Nephron progenitor cell (in vitro differentiated cells): ENCODE data around the gene CALHM2.

Experiments used
- DNase-seq: peaks from one replicate; pipeline ENCODE4 v3.0.0; 2021
- H3K27ac Mint-ChIP-seq: 2 replicates; pipeline ENCODE4 v1.8.0; 2021; ENCODE audit warnings: mild to moderate bottlenecking, moderate library complexity, mixed read lengths
- H3K27me3 Mint-ChIP-seq: 2 replicates; pipeline ENCODE4 v1.8.0; 2021; ENCODE audit warnings: mild to moderate bottlenecking, low read depth, mixed read lengths; ENCODE audit not compliant: poor library complexity
- H3K36me3 Mint-ChIP-seq: 2 replicates; pipeline ENCODE4 v1.8.0; 2021; ENCODE audit warnings: low read depth, mixed read lengths
- H3K4me1 Mint-ChIP-seq: 2 replicates; pipeline ENCODE4 v1.8.0; 2021; ENCODE audit warnings: mixed read lengths
- H3K4me3 Mint-ChIP-seq: 2 replicates; pipeline ENCODE4 v1.8.0; 2021; ENCODE audit warnings: mild to moderate bottlenecking, moderate library complexity, mixed read lengths
- H3K9me3 Mint-ChIP-seq: 2 replicates; pipeline ENCODE4 v1.8.0; 2021; ENCODE audit warnings: mild to moderate bottlenecking, moderate library complexity, mixed read lengths
- CTCF ChIP-seq: fragments of 200-600 bp; sonication (generic); IDR thresholded peaks from 2 replicates; pipeline ENCODE4 v1.5.0; 2021; ENCODE audit warnings: antibody characterized with exemption

CALHM2 gene

GRCh38 chr10:103472005-103472404 lies 19.8 kb upstream of the CALHM2 start:
- TF ChIP-seq CTCF, result no peak
- Mint-ChIP-seq H3K4me1 (peaks cover 22% of the 10 kb centered on the region), H3K27ac (peak overlapping the region; percentile 55), H3K4me3 (peak overlapping the region; percentile 24), H3K36me3 (no peaks in the 10 kb centered on the region), H3K27me3 (peaks cover 15% of the 10 kb centered on the region), H3K9me3 (no peaks in the 10 kb centered on the region)
- no peak for DNase-seq

- H3K4me3 Mint-ChIP-seq, result no peak overlapping the region
- no peak for TF ChIP-seq CTCF
- H3K4me1 Mint-ChIP-seq, result peaks cover 22% of the 10 kb centered on the region
- H3K27ac Mint-ChIP-seq, result no peak overlapping the region
- H3K9me3 Mint-ChIP-seq, result no peaks in the 10 kb centered on the region
- no peaks in the 10 kb centered on the region for H3K36me3 Mint-ChIP-seq
- peaks cover 15% of the 10 kb centered on the region for H3K27me3 Mint-ChIP-seq
- no peak for DNase-seq
These were observed 18.8 kb upstream of the CALHM2 start for GRCh38 chr10:103470761-103471653.

GRCh38 chr10:103469201-103469600 lies 17.0 kb upstream of the CALHM2 start:
- Mint-ChIP-seq H3K27me3 (peaks cover 16% of the 10 kb centered on the region), H3K27ac (peak overlapping the region; percentile 1), H3K9me3 (no peaks in the 10 kb centered on the region), H3K4me1 (peaks cover 19% of the 10 kb centered on the region), H3K4me3 (no peak overlapping the region), H3K36me3 (no peaks in the 10 kb centered on the region)
- DNase-seq, result no peak
- TF ChIP-seq CTCF, result no peak

GRCh38 chr10:103467406-103467805 lies 15.2 kb upstream of the CALHM2 start:
- DNase-seq, result no peak
- Mint-ChIP-seq H3K9me3 (no peaks in the 10 kb centered on the region), H3K4me1 (peaks cover 19% of the 10 kb centered on the region), H3K27ac (no peak overlapping the region), H3K36me3 (no peaks in the 10 kb centered on the region), H3K4me3 (no peak overlapping the region), H3K27me3 (peaks cover 19% of the 10 kb centered on the region)
- TF ChIP-seq CTCF, result no peak

- no peaks in the 10 kb centered on the region for H3K36me3 Mint-ChIP-seq
- no peak for DNase-seq
- no peak overlapping the region for H3K27ac Mint-ChIP-seq
- no peaks in the 10 kb centered on the region for H3K9me3 Mint-ChIP-seq
- TF ChIP-seq CTCF, result no peak
- no peak overlapping the region for H3K4me3 Mint-ChIP-seq
- H3K27me3 Mint-ChIP-seq, result peaks cover 19% of the 10 kb centered on the region
- H3K4me1 Mint-ChIP-seq, result peaks cover 15% of the 10 kb centered on the region
These were observed 14.6 kb upstream of the CALHM2 start for GRCh38 chr10:103466734-103467133.
